Ascending aorta (tissue), 2 donors: ENCODE results near the gene VPS41. TPM values are rescaled to one million over a fixed set of nuclear protein-coding genes. Genes with fewer than 3 reads are reported as not detected.

ENCODE experiments used
- DNase-seq, 2 donors: peaks; one replicate each; pipeline ENCODE4 v3.0.0-alpha.2; 2019; ENCODE audit warnings: low spot score in 2 of 2
- H3K27ac ChIP-seq, 2 donors: fragments of 200-600 bp; sonication (generic); one replicate each; pipeline ENCODE4 v1.5.1; 2016 to 2017; ENCODE audit warnings: mild to moderate bottlenecking in 1 of 2
- H3K27me3 ChIP-seq: fragments of 200-600 bp; sonication (generic); one replicate; pipeline ENCODE4 v1.5.1; 2017
- H3K36me3 ChIP-seq, 2 donors: fragments of 200-600 bp; sonication (generic); one replicate each; pipeline ENCODE4 v1.5.1; 2016
- H3K4me1 ChIP-seq, 2 donors: fragments of 200-600 bp; sonication (generic); one replicate each; pipeline ENCODE4 v1.5.1; 2016 to 2017; ENCODE audit warnings: mild to moderate bottlenecking in 1 of 2
- H3K4me3 ChIP-seq, 2 donors: fragments of 200-600 bp; sonication (generic); one replicate each; pipeline ENCODE4 v1.5.1; 2016 to 2017; ENCODE audit warnings: mild to moderate bottlenecking in 1 of 2
- H3K9me3 ChIP-seq, 2 donors: fragments of 200-600 bp; sonication (generic); one replicate each; pipeline ENCODE4 v1.5.1; 2016
- intact Hi-C: fragments of 100-400 bp; cut with DNase I; formaldehyde crosslinking; loops from one replicate; pipeline ENCODE4 v1.15.1; 2023
- total RNA-seq: library from RNA; depleted of rRNA; stranded (reverse); fragments of >200 nt; gene quantifications from one replicate; pipeline ENCODE4 v1.1.0, GENCODE V29; 2016
- TF ChIP-seq, protein P1 (sequence below), 3 experiments: fragments of 200-600 bp in 2 of 3; fragments of 450-650 bp in 1 of 3; sonication (generic) in 2 of 3; IDR thresholded peaks; one replicate each; pipeline ENCODE4 v1.5.1; 2016 to 2019; ENCODE audit warnings: antibody characterized with exemption in 3 of 3, mild to moderate bottlenecking in 1 of 3, moderate library complexity in 1 of 3

VPS41 gene
- total RNA-seq, 1 donor from 2014 or later = 13.4 TPM

DNA sequence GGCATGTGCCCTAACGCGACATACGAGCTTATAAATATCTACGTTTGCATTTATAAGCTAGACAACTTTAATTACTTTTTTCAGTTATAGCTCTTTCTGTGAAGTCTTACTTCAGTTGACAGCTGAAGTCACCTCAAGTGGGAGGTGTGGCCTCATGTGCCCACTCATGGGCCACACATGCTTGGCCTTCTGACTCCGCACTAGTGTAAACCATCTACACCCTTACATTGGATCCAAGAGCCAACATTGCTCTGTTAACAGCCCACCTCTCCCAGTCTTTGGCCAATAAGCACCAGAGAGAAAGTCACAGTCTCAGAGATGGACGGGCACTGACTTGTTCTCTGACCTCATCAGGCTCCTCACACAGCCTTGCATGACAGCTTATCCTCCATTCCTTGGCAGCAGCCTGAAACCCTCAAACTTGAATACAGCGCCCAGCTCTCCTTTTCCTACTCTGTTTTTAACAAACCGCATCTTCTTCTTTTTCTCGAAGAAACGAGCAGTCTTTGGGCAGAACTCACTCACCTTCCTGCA is 206.9 kb downstream of the VPS41 start:
- no peak overlapping the region for H3K4me3 ChIP-seq
- no peak overlapping the region for H3K27ac ChIP-seq
- TF ChIP-seq, protein P1, sequence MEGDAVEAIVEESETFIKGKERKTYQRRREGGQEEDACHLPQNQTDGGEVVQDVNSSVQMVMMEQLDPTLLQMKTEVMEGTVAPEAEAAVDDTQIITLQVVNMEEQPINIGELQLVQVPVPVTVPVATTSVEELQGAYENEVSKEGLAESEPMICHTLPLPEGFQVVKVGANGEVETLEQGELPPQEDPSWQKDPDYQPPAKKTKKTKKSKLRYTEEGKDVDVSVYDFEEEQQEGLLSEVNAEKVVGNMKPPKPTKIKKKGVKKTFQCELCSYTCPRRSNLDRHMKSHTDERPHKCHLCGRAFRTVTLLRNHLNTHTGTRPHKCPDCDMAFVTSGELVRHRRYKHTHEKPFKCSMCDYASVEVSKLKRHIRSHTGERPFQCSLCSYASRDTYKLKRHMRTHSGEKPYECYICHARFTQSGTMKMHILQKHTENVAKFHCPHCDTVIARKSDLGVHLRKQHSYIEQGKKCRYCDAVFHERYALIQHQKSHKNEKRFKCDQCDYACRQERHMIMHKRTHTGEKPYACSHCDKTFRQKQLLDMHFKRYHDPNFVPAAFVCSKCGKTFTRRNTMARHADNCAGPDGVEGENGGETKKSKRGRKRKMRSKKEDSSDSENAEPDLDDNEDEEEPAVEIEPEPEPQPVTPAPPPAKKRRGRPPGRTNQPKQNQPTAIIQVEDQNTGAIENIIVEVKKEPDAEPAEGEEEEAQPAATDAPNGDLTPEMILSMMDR (IDR thresholded peaks at IDR 0.05) = no peak
- H3K4me1 ChIP-seq = no peaks in the 10 kb centered on the region
- no peaks in the 10 kb centered on the region for H3K9me3 ChIP-seq
- intact Hi-C loops = no loop called here
- H3K27me3 ChIP-seq = no peaks in the 10 kb centered on the region
- no peaks in the 10 kb centered on the region for H3K36me3 ChIP-seq
- no peak for DNase-seq

DNA sequence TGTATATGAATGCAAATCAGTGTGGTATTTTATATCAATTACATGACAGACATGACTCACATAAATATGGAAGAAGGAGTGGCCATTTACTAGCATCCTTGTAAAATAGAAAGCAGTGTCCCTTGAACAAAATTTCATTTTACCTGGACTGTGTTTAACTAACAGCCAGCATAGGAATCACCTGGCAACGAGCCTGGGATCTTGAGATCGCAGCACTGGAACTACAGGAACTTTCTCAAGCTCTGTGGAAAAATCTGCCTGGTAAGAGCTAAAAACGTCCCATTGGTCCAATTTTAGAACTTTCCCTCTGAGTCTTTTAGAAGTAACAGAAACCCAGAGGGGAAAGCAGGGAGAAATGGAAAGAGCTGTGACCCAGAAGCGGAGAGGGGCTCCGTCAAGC is 208.9 kb downstream of the VPS41 start:
- Histone ChIP-seq H3K27ac (no peak overlapping the region), H3K4me3 (no peak overlapping the region), H3K27me3 (no peaks in the 10 kb centered on the region), H3K4me1 (no peaks in the 10 kb centered on the region), H3K36me3 (no peaks in the 10 kb centered on the region), H3K9me3 (no peaks in the 10 kb centered on the region)
- DNase-seq = no peak
- TF ChIP-seq, protein P1 (IDR thresholded peaks at IDR 0.05) = no peak
- intact Hi-C loops = no loop called here

DNA sequence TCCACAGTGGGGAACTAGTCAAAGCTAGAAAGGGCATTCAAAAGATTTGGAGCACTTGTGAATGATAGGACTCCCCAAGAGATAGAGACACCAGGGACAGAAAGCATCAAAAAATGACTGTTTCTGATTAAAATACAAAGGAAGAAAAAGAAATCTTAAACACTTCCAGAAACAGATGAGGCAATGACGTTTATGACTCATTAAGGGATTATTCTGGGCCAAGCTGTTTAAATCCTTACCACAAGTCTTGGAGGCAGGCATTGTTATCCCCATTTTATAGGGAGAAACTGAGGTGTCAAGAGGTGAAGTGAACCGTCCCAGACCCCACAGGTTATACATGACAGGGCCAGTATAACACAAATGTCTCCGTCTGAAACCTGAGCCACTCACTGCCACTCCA is 209.5 kb downstream of the VPS41 start:
- TF ChIP-seq, protein P1 (IDR thresholded peaks at IDR 0.05) = no peak
- intact Hi-C loops = no loop called here

DNA sequence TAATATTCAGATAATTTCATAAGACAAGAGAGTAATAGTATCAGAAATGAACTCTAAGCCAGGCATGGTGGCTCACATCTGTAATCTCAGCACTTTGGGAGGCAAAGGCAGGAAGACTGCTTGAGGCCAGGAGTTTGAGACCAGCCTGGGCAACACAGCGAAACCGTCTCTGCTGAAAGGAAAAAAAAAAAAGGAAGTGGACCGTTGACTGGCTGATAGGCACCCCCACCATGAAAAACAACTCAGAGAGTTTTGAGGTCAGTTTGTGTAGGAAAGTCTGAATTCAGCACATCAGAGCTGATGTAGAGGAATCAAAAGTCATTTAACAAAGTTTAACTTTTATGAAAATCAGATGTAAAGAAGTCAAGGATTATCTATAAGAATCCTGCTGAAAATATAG is 214.7 kb downstream of the VPS41 start:
- no peak overlapping the region for H3K4me3 ChIP-seq
- H3K4me1 ChIP-seq = no peaks in the 10 kb centered on the region
- no peak overlapping the region for H3K27ac ChIP-seq
- no peaks in the 10 kb centered on the region for H3K27me3 ChIP-seq
- intact Hi-C loops = no loop called here
- H3K36me3 ChIP-seq = no peaks in the 10 kb centered on the region
- no peaks in the 10 kb centered on the region for H3K9me3 ChIP-seq
- TF ChIP-seq, protein P1 (IDR thresholded peaks at IDR 0.05) = no peak
- no peak for DNase-seq

More for the DNA sequence above, 209.5 kb downstream of the VPS41 start:
- no peak overlapping the region for H3K27ac ChIP-seq
- no peaks in the 10 kb centered on the region for H3K4me1 ChIP-seq
- DNase-seq = no peak
- H3K27me3 ChIP-seq = no peaks in the 10 kb centered on the region
- H3K36me3 ChIP-seq = no peaks in the 10 kb centered on the region
- H3K4me3 ChIP-seq = no peak overlapping the region
- no peaks in the 10 kb centered on the region for H3K9me3 ChIP-seq

DNA sequence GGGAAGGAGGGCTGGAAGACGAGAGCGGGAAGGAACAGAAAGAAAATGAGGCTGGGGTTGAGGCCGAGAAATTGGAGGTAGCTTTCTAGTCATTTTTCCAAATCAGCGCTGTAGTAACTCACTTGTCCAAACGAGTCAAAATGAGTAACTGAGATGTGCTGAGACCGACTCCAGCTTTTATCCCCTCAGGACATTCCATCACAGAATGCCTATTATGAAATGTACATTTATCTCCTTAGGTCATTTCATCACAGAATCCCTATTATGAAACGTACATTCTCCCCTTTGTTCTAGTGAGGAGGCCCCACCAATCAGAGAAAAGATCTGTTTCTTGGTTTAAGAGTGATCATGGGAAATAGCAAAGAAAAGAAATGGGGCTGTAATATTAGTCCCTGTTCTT is 222.1 kb downstream of the VPS41 start:
- no peaks in the 10 kb centered on the region for H3K4me1 ChIP-seq
- DNase-seq = no peak
- intact Hi-C loops = no loop called here
- H3K36me3 ChIP-seq = no peaks in the 10 kb centered on the region
- no peak overlapping the region for H3K27ac ChIP-seq
- TF ChIP-seq, protein P1 (IDR thresholded peaks at IDR 0.05) = no peak
- no peaks in the 10 kb centered on the region for H3K27me3 ChIP-seq
- no peak overlapping the region for H3K4me3 ChIP-seq
- H3K9me3 ChIP-seq = no peaks in the 10 kb centered on the region

DNA sequence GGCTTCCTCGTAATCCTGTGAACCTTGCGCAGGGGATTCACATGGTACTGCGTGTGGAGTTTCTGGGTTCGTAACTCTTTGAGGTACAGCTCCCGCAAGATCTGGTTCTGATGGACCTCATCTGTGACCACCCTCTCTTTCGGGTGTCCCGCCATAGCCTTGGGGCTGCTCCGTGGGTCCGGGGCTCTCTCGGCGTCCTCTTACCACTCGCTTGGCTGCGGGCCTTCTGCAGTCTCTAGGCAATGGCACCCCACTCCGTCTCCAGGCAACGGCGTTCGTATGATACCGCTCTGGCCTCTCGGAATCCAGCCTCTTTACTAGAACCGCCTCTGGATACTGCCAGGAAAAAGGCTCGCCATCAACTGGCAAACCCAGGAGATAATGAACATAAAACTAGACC is 223.1 kb downstream of the VPS41 start:
- TF ChIP-seq, protein P1 (IDR thresholded peaks at IDR 0.05) = no peak
- intact Hi-C loops = no loop called here
- no peak overlapping the region for H3K27ac ChIP-seq
- no peaks in the 10 kb centered on the region for H3K4me1 ChIP-seq
- DNase-seq = no peak
- no peaks in the 10 kb centered on the region for H3K36me3 ChIP-seq
- no peaks in the 10 kb centered on the region for H3K27me3 ChIP-seq
- H3K4me3 ChIP-seq = no peak overlapping the region
- no peaks in the 10 kb centered on the region for H3K9me3 ChIP-seq
